Measurements from ENCODE around the gene PRPF40A.
A peak's percentile ranks its signal among the peaks of the same experiment; 100 is the strongest.

Gene PRPF40A

GRCh38 chr2:152706477-152707021 is 10.7 kb downstream of the PRPF40A start:
- TF ChIP-seq JUND (IDR thresholded peaks at IDR 0.05; ENCODE audit: low read depth): no peak
- no peak for DNase-seq (ENCODE audit: low read depth in 1 of 2, low spot score in 1 of 2)
- in situ Hi-C loops (cut with HindIII; ENCODE audit: low pct_unique_long_range_greater_than_20kb, low sequenced_read_pairs): no loop called here

- in situ Hi-C loops (cut with HindIII; ENCODE audit: low pct_unique_long_range_greater_than_20kb, low sequenced_read_pairs): no loop called here
- TF ChIP-seq JUND (IDR thresholded peaks at IDR 0.05; ENCODE audit: low read depth): no peak
- no peak for DNase-seq (ENCODE audit: low read depth in 1 of 2, low spot score in 1 of 2)
These were observed 16.1 kb downstream of the PRPF40A start for GRCh38 chr2:152701198-152701597.

GRCh38 chr2:152696476-152696875 is 20.8 kb downstream of the PRPF40A start:
- no peak for TF ChIP-seq JUND (IDR thresholded peaks at IDR 0.05; ENCODE audit: low read depth)
- DNase-seq (ENCODE audit: low read depth in 1 of 2, low spot score in 1 of 2): no peak
- in situ Hi-C loops (cut with HindIII; ENCODE audit: low pct_unique_long_range_greater_than_20kb, low sequenced_read_pairs): no loop called here

GRCh38 chr2:152695763-152696162 is 21.5 kb downstream of the PRPF40A start:
- in situ Hi-C loops (cut with HindIII; ENCODE audit: low pct_unique_long_range_greater_than_20kb, low sequenced_read_pairs): no loop called here
- TF ChIP-seq JUND (IDR thresholded peaks at IDR 0.05; ENCODE audit: low read depth): no peak
- DNase-seq (ENCODE audit: low read depth in 1 of 2, low spot score in 1 of 2): no peak

GRCh38 chr2:152694161-152694661 is 23.1 kb downstream of the PRPF40A start:
- in situ Hi-C loops (cut with HindIII; ENCODE audit: low pct_unique_long_range_greater_than_20kb, low sequenced_read_pairs): no loop called here
- DNase-seq (ENCODE audit: low read depth in 1 of 2, low spot score in 1 of 2): no peak
- no peak for TF ChIP-seq JUND (IDR thresholded peaks at IDR 0.05; ENCODE audit: low read depth)

GRCh38 chr2:152693033-152693432 is 24.2 kb downstream of the PRPF40A start:
- in situ Hi-C loops (cut with HindIII; ENCODE audit: low pct_unique_long_range_greater_than_20kb, low sequenced_read_pairs): no loop called here
- no peak for DNase-seq (ENCODE audit: low read depth in 1 of 2, low spot score in 1 of 2)
- TF ChIP-seq JUND (IDR thresholded peaks at IDR 0.05; ENCODE audit: low read depth): no peak

- in situ Hi-C loops (cut with HindIII; ENCODE audit: low pct_unique_long_range_greater_than_20kb, low sequenced_read_pairs): no loop called here
- no peak for TF ChIP-seq JUND (IDR thresholded peaks at IDR 0.05; ENCODE audit: low read depth)
- DNase-seq (ENCODE audit: low read depth in 1 of 2, low spot score in 1 of 2): no peak
These were observed 30.9 kb downstream of the PRPF40A start for GRCh38 chr2:152686321-152686720.

GRCh38 chr2:152683400-152683799 is 33.9 kb downstream of the PRPF40A start:
- in situ Hi-C loops (cut with HindIII; ENCODE audit: low pct_unique_long_range_greater_than_20kb, low sequenced_read_pairs): no loop called here
- TF ChIP-seq JUND (IDR thresholded peaks at IDR 0.05; ENCODE audit: low read depth): no peak
- DNase-seq (ENCODE audit: low read depth in 1 of 2, low spot score in 1 of 2): no peak

GRCh38 chr2:152682663-152683062 is 34.6 kb downstream of the PRPF40A start:
- no peak for DNase-seq (ENCODE audit: low read depth in 1 of 2, low spot score in 1 of 2)
- no peak for TF ChIP-seq JUND (IDR thresholded peaks at IDR 0.05; ENCODE audit: low read depth)
- in situ Hi-C loops (cut with HindIII; ENCODE audit: low pct_unique_long_range_greater_than_20kb, low sequenced_read_pairs): no loop called here

- in situ Hi-C loops (cut with HindIII; ENCODE audit: low pct_unique_long_range_greater_than_20kb, low sequenced_read_pairs): no loop called here
- TF ChIP-seq JUND (IDR thresholded peaks at IDR 0.05; ENCODE audit: low read depth): no peak
- DNase-seq (ENCODE audit: low read depth in 1 of 2, low spot score in 1 of 2): no peak
These were observed 38.5 kb downstream of the PRPF40A start for GRCh38 chr2:152678808-152679207.

- in situ Hi-C loops (cut with HindIII; ENCODE audit: low pct_unique_long_range_greater_than_20kb, low sequenced_read_pairs): no loop called here
- TF ChIP-seq JUND (IDR thresholded peaks at IDR 0.05; ENCODE audit: low read depth): no peak
These were observed 40.8 kb downstream of the PRPF40A start for GRCh38 chr2:152676461-152676860.

GRCh38 chr2:152674334-152674733 is 42.9 kb downstream of the PRPF40A start:
- in situ Hi-C loops (cut with HindIII; ENCODE audit: low pct_unique_long_range_greater_than_20kb, low sequenced_read_pairs): no loop called here
- no peak for TF ChIP-seq JUND (IDR thresholded peaks at IDR 0.05; ENCODE audit: low read depth)
- no peak for DNase-seq (ENCODE audit: low read depth in 1 of 2, low spot score in 1 of 2)

More at GRCh38 chr2:152676461-152676860, 40.8 kb downstream of the PRPF40A start:
- DNase-seq (ENCODE audit: low read depth in 1 of 2, low spot score in 1 of 2): no peak

- in situ Hi-C loops (cut with HindIII; ENCODE audit: low pct_unique_long_range_greater_than_20kb, low sequenced_read_pairs): no loop called here
- DNase-seq (ENCODE audit: low read depth in 1 of 2, low spot score in 1 of 2): peak in 1 of 2 experiments; percentile 36
- no peak for TF ChIP-seq JUND (IDR thresholded peaks at IDR 0.05; ENCODE audit: low read depth)
These were observed 52.5 kb downstream of the PRPF40A start for GRCh38 chr2:152664725-152665124.

- TF ChIP-seq JUND (IDR thresholded peaks at IDR 0.05; ENCODE audit: low read depth): no peak
- in situ Hi-C loops (cut with HindIII; ENCODE audit: low pct_unique_long_range_greater_than_20kb, low sequenced_read_pairs): no loop called here
- DNase-seq (ENCODE audit: low read depth in 1 of 2, low spot score in 1 of 2): no peak
These were observed 56.2 kb downstream of the PRPF40A start for GRCh38 chr2:152661076-152661475.

Measured in T47D (cell line).